RWPE2 (cell line): Measurements from ENCODE around the gene PDE11A.

ENCODE experiments used
- ATAC-seq: fragments of 200-7000 bp; cut with Tn5 transposase; 3 replicates; pipeline ENCODE4 v1.9.1; 2021; ENCODE audit warnings: low read depth
- DNase-seq: peaks from one replicate; pipeline ENCODE4 v3.0.0-alpha.2; 2020; ENCODE audit warnings: low spot score
- H3K27ac ChIP-seq: fragments of 450-650 bp; 2 replicates; pipeline ENCODE4 v1.5.1; 2017; ENCODE audit warnings: mild to moderate bottlenecking; ENCODE audit not compliant: poor library complexity, severe bottlenecking
- H3K27me3 ChIP-seq: fragments of 250-450 bp; sonication (Bioruptor Pico); 2 replicates; pipeline ENCODE4 v1.5.1; 2021; ENCODE audit warnings: mild to moderate bottlenecking, moderate library complexity; ENCODE audit not compliant: insufficient read depth, poor library complexity, severe bottlenecking
- H3K36me3 ChIP-seq: fragments of 250-450 bp; sonication (Bioruptor Pico); 2 replicates; pipeline ENCODE4 v1.5.1; 2020; ENCODE audit warnings: low read depth, mild to moderate bottlenecking, moderate library complexity
- H3K4me1 ChIP-seq: fragments of 250-450 bp; sonication (Bioruptor Pico); 2 replicates; pipeline ENCODE4 v1.5.1; 2021; ENCODE audit warnings: mild to moderate bottlenecking, moderate library complexity; ENCODE audit not compliant: insufficient read depth, poor library complexity, severe bottlenecking
- H3K4me3 ChIP-seq: fragments of 250-450 bp; sonication (Bioruptor Pico); 2 replicates; pipeline ENCODE4 v1.5.1; 2021; ENCODE audit warnings: mild to moderate bottlenecking, moderate library complexity; ENCODE audit not compliant: severe bottlenecking
- H3K9me3 ChIP-seq: fragments of 250-450 bp; sonication (Bioruptor Pico); 2 replicates; pipeline ENCODE4 v1.5.1; 2021; ENCODE audit warnings: mild to moderate bottlenecking, moderate library complexity; ENCODE audit not compliant: severe bottlenecking
- CTCF ChIP-seq: fragments of 450-650 bp; IDR thresholded peaks from one replicate; pipeline ENCODE4 v1.5.1; 2017; ENCODE audit warnings: mild to moderate bottlenecking, moderate library complexity; ENCODE audit not compliant: poor library complexity, severe bottlenecking

Gene PDE11A

DNA sequence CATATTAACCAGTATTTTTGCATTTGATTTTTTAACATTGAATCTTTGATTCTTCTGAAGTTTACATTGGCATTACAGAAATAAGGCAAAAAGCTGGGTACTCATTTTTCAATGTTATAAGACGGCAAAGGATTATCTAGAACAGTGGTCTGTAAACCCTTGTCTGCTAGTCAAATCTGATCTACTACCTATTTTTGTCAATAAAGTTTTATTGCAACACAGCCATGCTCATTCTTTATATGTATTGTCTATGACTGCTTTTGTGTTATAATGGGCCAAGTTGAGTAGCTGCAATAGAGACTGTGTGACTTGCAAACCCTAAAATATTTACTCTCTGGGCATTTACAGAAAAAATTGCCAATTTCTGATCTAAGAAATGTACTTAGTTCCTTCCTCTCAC lies 181.0 kb downstream of the PDE11A start:
- no peak overlapping the region for H3K4me3 ChIP-seq
- ATAC-seq: no peak
- H3K9me3 ChIP-seq: peaks cover 2% of the 10 kb centered on the region
- no peaks in the 10 kb centered on the region for H3K36me3 ChIP-seq
- no peaks in the 10 kb centered on the region for H3K4me1 ChIP-seq
- no peak for TF ChIP-seq CTCF
- H3K27me3 ChIP-seq: no peaks in the 10 kb centered on the region
- H3K27ac ChIP-seq: no peak overlapping the region
- DNase-seq: no peak

GRCh38 chr2:177889818-177890460 lies 182.6 kb downstream of the PDE11A start:
- DNase-seq (no peak), ATAC-seq (no peak)
- no peak overlapping the region for H3K4me3 ChIP-seq
- peaks cover 2% of the 10 kb centered on the region for H3K9me3 ChIP-seq
- no peak for TF ChIP-seq CTCF
- H3K27ac ChIP-seq: no peak overlapping the region
- H3K27me3 ChIP-seq: no peaks in the 10 kb centered on the region
- H3K4me1 ChIP-seq: no peaks in the 10 kb centered on the region
- H3K36me3 ChIP-seq: no peaks in the 10 kb centered on the region

DNA sequence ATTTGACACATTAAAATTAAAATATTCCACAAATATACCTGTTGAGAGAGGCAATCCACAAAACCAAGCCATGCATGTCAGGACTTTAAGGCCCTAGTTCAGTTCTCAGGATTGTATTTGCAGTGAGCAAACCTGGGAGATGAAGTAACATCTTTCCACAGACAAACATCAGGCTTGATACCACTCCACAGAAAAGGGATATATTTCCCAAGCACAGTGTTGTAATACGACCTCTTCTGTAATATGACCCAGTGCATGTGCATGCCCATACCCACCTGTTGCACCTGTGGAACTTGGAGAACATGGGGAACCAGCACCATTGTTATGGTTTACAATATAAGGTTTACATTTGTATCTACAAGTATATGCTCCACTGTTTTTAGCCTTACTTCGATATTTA lies 184.0 kb downstream of the PDE11A start:
- no peaks in the 10 kb centered on the region for H3K4me1 ChIP-seq
- no peaks in the 10 kb centered on the region for H3K27me3 ChIP-seq
- no peak overlapping the region for H3K4me3 ChIP-seq
- no peak overlapping the region for H3K27ac ChIP-seq
- TF ChIP-seq CTCF: no peak
- no peaks in the 10 kb centered on the region for H3K36me3 ChIP-seq
- H3K9me3 ChIP-seq: peaks cover 2% of the 10 kb centered on the region
- peak; percentile 55; the same call in 1 of the 3 replicates for ATAC-seq
- no peak for DNase-seq

DNA sequence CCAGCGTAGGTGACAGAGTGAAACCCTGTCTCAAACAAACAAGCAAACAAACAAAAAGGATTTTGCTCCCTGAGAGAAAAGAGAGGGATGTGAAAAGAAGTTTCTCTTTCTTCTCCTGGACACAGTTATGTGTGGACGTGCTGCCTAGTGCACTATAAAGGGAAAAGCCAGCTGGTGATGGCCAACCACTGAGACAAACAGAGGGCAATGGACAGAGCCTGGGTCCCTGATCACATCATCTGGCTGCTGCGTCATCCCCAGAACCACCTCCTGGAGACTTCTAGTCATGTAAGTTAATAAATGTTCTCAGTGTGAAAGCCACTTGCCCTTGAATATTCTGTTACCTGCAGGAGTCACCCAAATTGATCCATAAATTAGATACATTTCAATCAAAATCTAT lies 184.9 kb downstream of the PDE11A start:
- DNase-seq (no peak), ATAC-seq (no peak)
- H3K27ac ChIP-seq: no peak overlapping the region
- no peaks in the 10 kb centered on the region for H3K27me3 ChIP-seq
- no peak for TF ChIP-seq CTCF
- H3K9me3 ChIP-seq: peaks cover 2% of the 10 kb centered on the region
- no peaks in the 10 kb centered on the region for H3K4me1 ChIP-seq
- H3K36me3 ChIP-seq: no peaks in the 10 kb centered on the region
- no peak overlapping the region for H3K4me3 ChIP-seq

DNA sequence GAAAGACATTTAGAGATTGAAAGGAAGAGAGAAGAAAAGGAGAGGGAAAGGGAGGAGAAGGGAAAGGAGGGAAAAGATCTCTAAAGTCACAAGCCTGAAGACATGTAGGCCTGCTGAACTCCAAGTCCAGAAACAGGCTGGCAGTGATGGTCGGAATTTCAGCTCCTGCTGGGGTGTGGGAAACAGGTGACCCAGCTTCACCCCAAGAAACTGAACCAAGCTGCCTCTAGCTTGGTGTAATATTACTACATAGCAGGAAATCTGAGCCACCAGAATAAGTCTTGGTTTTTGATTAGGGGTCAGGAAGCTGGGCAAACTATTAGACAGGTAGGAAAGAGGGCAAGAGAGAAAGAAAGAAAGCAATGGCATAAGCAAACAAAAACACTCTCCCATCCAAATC lies 185.8 kb downstream of the PDE11A start:
- Histone ChIP-seq H3K27me3 (no peaks in the 10 kb centered on the region), H3K4me1 (no peaks in the 10 kb centered on the region), H3K9me3 (peaks cover 2% of the 10 kb centered on the region), H3K36me3 (no peaks in the 10 kb centered on the region), H3K4me3 (no peak overlapping the region), H3K27ac (no peak overlapping the region)
- TF ChIP-seq CTCF: no peak
- no peak for ATAC-seq
- no peak for DNase-seq
